ENCODE data around the gene UTRN. TPM values are rescaled to one million over a fixed set of nuclear protein-coding genes. Genes with fewer than 3 reads are reported as not detected.

Gene UTRN
- total RNA-seq (2022): 216 and 233 TPM in 2 replicates
- Bru-seq, nascent RNA: percentile 94 among the genes with signal in this experiment
- BruChase-seq, experiment 1, labeled RNA remaining after a 2-hour chase: percentile 88 among the genes with signal in this experiment
- percentile 90 among the genes with signal in this experiment for BruChase-seq, experiment 2, labeled RNA remaining after a 6-hour chase
- long read RNA-seq, partial matches to known transcripts: 3 of 9 reads
- long read RNA-seq, other reads (novel, unspliced or antisense): 6 of 9 reads

DNA sequence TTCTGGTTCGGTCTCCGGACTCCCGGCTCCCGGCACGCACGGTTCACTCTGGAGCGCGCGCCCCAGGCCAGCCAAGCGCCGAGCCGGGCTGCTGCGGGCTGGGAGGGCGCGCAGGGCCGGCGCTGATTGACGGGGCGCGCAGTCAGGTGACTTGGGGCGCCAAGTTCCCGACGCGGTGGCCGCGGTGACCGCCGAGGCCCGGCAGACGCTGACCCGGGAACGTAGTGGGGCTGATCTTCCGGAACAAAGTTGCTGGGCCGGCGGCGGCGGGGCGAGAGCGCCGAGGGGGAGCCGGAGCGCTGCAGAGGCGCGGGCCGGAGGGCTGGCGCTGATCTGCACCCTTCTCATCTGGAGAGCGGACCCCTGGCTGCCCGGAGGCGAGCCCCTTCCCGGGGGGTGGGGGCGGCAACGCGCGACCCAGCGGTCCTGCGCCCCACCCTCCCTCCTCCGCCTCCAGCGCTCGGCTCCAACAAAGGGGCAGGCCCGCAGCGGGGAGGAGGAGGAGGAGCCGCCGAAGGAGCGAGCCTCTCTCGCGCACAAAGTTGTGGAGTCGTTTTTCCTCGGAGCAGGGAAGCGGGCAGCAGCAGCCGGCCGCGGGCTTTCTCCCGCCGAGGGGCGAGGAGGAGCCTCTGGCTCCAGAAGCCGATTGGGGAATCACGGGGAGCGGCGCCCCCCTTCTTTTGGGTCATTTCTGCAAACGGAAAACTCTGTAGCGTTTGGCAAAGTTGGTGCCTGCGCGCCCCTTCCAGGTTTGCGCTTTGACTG, at the start of gene UTRN:
Gene UTRN, plus strand, starts transcription at position 553 of the 765 bp plus-strand sequence. CDS start 6,494 bp downstream, outside the sequence.
- POLR2A ChIA-PET: no interaction called here
- Mint-ChIP-seq H3K4me1 (ENCODE audit: low read depth, unreplicated experiment) (peaks cover 20% of the 10 kb centered on the region), H3K27ac (ENCODE audit: unreplicated experiment) (peak within 1 kb of the TSS; percentile 95), H3K4me3 (ENCODE audit: unreplicated experiment) (peak within 1 kb of the TSS; percentile 81), H3K27me3 (ENCODE audit: insufficient read depth, unreplicated experiment) (no peaks in the 10 kb centered on the region), H3K9me3 (ENCODE audit: unreplicated experiment) (peaks cover 14% of the 10 kb centered on the region), H3K36me3 (ENCODE audit: insufficient read depth, unreplicated experiment) (peaks cover 47% of the 10 kb centered on the region)
- H3K36me3 ChIP-seq (ENCODE audit: control insufficient read depth, insufficient read depth, low read length): no peaks in the 10 kb centered on the region
- H3K9me3 ChIP-seq: no peaks in the 10 kb centered on the region
- intact Hi-C loops (cut with micrococcal nuclease; ENCODE audit: unreplicated experiment): loop anchor here (1.0 to 10.0 kb wide), 7 partner anchors 21 to 200 kb away; partner anchors contain the start of gene SF3B5
- CTCF ChIA-PET: interaction anchor here (0.8 to 1.1 kb wide), 2 partner anchors 20 to 197 kb away, joined by 3 read pairs; no protein-coding TSS in a partner anchor
- DNase-seq: peak; percentile 87
- H3K4me3 ChIP-seq (ENCODE audit: low read depth, low read length): peak within 1 kb of the TSS; percentile 71
- H3K27me3 ChIP-seq (replicated peaks; ENCODE audit: control insufficient read depth, insufficient read depth, low read length): no peaks in the 10 kb centered on the region
- TF ChIP-seq, protein P1, sequence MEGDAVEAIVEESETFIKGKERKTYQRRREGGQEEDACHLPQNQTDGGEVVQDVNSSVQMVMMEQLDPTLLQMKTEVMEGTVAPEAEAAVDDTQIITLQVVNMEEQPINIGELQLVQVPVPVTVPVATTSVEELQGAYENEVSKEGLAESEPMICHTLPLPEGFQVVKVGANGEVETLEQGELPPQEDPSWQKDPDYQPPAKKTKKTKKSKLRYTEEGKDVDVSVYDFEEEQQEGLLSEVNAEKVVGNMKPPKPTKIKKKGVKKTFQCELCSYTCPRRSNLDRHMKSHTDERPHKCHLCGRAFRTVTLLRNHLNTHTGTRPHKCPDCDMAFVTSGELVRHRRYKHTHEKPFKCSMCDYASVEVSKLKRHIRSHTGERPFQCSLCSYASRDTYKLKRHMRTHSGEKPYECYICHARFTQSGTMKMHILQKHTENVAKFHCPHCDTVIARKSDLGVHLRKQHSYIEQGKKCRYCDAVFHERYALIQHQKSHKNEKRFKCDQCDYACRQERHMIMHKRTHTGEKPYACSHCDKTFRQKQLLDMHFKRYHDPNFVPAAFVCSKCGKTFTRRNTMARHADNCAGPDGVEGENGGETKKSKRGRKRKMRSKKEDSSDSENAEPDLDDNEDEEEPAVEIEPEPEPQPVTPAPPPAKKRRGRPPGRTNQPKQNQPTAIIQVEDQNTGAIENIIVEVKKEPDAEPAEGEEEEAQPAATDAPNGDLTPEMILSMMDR (IDR thresholded peaks at IDR 0.05; ENCODE audit: insufficient read depth in 1 of 2, low read depth in 1 of 2, low read length in 1 of 2, severe bottlenecking in 1 of 2, unreplicated experiment in 1 of 2): no peak
- BruUV-seq (replicated peaks): no TSS peak
- H3K4me1 ChIP-seq: peaks cover 7% of the 10 kb centered on the region; the same call in 1 of the 2 replicates

DNA sequence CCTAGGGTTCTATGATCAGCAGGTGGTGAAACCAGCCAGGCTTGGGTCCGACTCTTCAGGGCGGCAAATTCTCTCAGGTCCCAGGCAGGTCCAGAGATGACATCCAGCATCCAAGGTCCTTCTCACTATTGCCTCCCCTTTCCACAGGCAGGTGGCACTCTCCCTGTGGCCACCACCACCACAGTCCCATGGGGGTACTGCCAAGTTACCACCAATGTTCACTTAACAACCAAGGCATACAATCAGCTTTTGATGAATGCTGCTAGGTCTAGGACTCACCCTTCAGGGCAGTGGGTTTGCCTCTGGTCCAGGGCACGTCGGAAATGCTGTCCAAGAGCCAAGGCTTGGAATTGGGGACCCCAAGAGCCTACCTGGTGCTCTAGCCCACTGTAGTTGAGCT, 40.4 kb upstream of the UTRN start:
- Mint-ChIP-seq H3K9me3 (ENCODE audit: unreplicated experiment) (peaks cover 22% of the 10 kb centered on the region), H3K27ac (ENCODE audit: unreplicated experiment) (no peak overlapping the region), H3K4me1 (ENCODE audit: low read depth, unreplicated experiment) (no peaks in the 10 kb centered on the region), H3K4me3 (ENCODE audit: unreplicated experiment) (no peak overlapping the region), H3K27me3 (ENCODE audit: insufficient read depth, unreplicated experiment) (no peaks in the 10 kb centered on the region), H3K36me3 (ENCODE audit: insufficient read depth, unreplicated experiment) (no peaks in the 10 kb centered on the region)
- H3K9me3 ChIP-seq: no peaks in the 10 kb centered on the region
- POLR2A ChIA-PET: no interaction called here
- H3K4me1 ChIP-seq: no peaks in the 10 kb centered on the region
- DNase-seq: no peak
- BruUV-seq (replicated peaks): no TSS peak
- no peak overlapping the region for H3K4me3 ChIP-seq (ENCODE audit: low read depth, low read length)
- TF ChIP-seq, protein P1 (IDR thresholded peaks at IDR 0.05; ENCODE audit: insufficient read depth in 1 of 2, low read depth in 1 of 2, low read length in 1 of 2, severe bottlenecking in 1 of 2, unreplicated experiment in 1 of 2): no peak
- CTCF ChIA-PET: interaction anchor here (0.6 kb wide), 1 partner anchor 34 kb away, joined by 6 read pairs; no protein-coding TSS in a partner anchor
- intact Hi-C loops (cut with micrococcal nuclease; ENCODE audit: unreplicated experiment): no loop called here
- H3K36me3 ChIP-seq (ENCODE audit: control insufficient read depth, insufficient read depth, low read length): no peaks in the 10 kb centered on the region
- no peaks in the 10 kb centered on the region for H3K27me3 ChIP-seq (replicated peaks; ENCODE audit: control insufficient read depth, insufficient read depth, low read length)

DNA sequence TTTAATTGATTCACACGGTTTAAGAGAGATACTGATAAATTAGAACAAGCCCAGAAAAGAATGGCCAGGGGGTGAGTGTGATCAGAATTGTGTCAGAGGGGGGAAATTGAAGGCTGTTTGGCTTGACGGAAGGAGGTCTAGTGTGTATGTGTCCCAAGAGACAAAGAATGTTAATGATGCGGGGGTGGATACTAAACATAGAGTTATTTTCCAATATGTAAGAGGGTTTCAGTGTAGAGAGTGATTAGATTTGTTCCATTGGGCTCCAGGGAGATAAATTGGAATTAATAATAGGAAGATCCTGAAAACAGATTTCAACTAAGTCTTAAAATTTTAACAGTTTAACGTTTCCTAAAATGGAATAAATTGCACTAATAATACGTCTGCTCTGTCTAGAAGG, 38.1 kb upstream of the UTRN start:
- ChIA-PET CTCF (interaction anchor here (0.5 to 0.6 kb wide), 2 partner anchors 31 to 235 kb away, joined by 4 read pairs; no protein-coding TSS in a partner anchor), POLR2A (no interaction called here)
- Histone ChIP-seq H3K36me3 (ENCODE audit: control insufficient read depth, insufficient read depth, low read length) (no peaks in the 10 kb centered on the region), H3K4me1 (peaks cover 10% of the 10 kb centered on the region), H3K9me3 (no peaks in the 10 kb centered on the region), H3K27me3 (replicated peaks; ENCODE audit: control insufficient read depth, insufficient read depth, low read length) (no peaks in the 10 kb centered on the region), H3K4me3 (ENCODE audit: low read depth, low read length) (no peak overlapping the region)
- peaks cover 26% of the 10 kb centered on the region for H3K9me3 Mint-ChIP-seq (ENCODE audit: unreplicated experiment)
- TF ChIP-seq, protein P1 (IDR thresholded peaks at IDR 0.05; ENCODE audit: insufficient read depth in 1 of 2, low read depth in 1 of 2, low read length in 1 of 2, severe bottlenecking in 1 of 2, unreplicated experiment in 1 of 2): no peak
- H3K27ac Mint-ChIP-seq (ENCODE audit: unreplicated experiment): no peak overlapping the region
- no peak for DNase-seq
- BruUV-seq (replicated peaks): no TSS peak
- H3K36me3 Mint-ChIP-seq (ENCODE audit: insufficient read depth, unreplicated experiment): no peaks in the 10 kb centered on the region
- peaks cover 9% of the 10 kb centered on the region for H3K4me1 Mint-ChIP-seq (ENCODE audit: low read depth, unreplicated experiment)
- no peak overlapping the region for H3K4me3 Mint-ChIP-seq (ENCODE audit: unreplicated experiment)
- H3K27me3 Mint-ChIP-seq (ENCODE audit: insufficient read depth, unreplicated experiment): no peaks in the 10 kb centered on the region
- intact Hi-C loops (cut with micrococcal nuclease; ENCODE audit: unreplicated experiment): no loop called here
